ENCODE measurements around the gene ANKRD52. TPM values are rescaled to one million over a fixed set of nuclear protein-coding genes. Genes with fewer than 3 reads are reported as not detected.
A peak's percentile ranks its signal among the peaks of the same experiment; 100 is the strongest.
"Not testable (repeated sequence)": the region's sequence is repeated elsewhere in the genome, so short reads cannot be mapped to it uniquely, and the experiment has no call there.

Gene ANKRD52
- total RNA-seq, 1 donor from 2014 or later, result 12.9 TPM

DNA sequence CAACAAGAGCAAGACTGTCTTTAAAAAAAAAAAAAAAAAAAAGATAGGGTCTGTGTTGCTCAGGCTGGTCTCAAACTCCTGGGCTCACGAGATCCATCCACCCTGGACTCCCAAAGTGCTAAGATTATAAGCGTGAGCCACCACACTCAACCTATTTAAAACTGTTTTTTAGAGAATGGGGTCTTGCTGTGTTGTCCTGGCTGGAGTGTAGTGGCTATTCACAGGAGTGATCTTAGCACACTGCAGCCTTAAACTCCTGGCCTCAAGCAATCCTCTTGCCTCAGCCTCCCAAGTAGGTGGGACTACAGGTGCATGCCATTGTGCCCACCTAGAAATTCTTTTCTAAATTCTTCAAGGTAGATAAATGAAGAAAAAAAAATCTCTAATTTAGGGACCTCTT is 16.1 kb upstream of the ANKRD52 start:
- ATAC-seq, result no peak
- DNase-seq (ENCODE audit: low spot score), result no peak

DNA sequence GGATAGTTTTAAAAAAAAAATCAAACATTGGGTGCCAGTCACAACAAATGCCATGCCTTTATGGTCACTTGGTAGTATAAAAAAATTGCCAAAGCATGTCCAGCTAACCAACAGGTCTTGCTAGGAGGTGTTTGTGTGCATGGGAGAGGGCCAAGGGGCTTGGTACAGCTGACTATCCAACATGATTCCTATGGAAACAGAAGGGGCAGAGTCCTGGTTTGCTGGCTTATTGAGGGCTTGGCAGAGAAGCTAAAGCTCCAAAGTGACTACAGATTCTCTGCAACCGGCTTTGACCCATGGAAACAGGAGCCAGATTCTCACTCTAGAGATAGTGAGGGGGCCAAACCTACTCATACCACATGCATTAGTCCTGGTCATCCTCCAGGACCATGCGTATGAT is 14.3 kb upstream of the ANKRD52 start:
- ATAC-seq (peak; percentile 83), DNase-seq (ENCODE audit: low spot score) (peak; percentile 81)

DNA sequence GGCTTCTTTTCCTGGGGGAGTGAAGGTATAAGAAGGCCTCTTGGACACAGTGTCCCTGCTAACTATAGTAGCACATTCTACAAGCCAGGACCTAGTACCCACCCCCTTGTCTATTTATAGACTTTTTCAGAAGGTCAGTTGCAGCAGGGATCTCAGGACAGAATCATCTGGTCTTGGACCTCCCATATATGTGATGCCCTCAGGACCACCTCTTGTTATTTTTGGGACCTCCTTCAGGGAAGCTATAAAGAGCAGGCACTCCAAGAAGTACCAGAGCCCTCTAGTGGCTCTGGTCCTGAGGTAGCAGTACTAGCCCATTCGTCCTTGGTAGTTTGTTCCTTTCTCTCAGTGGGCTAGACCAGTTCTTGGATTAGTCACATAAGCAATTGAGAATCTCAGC is 12.8 kb upstream of the ANKRD52 start:
- ATAC-seq (no peak), DNase-seq (ENCODE audit: low spot score) (no peak)

DNA sequence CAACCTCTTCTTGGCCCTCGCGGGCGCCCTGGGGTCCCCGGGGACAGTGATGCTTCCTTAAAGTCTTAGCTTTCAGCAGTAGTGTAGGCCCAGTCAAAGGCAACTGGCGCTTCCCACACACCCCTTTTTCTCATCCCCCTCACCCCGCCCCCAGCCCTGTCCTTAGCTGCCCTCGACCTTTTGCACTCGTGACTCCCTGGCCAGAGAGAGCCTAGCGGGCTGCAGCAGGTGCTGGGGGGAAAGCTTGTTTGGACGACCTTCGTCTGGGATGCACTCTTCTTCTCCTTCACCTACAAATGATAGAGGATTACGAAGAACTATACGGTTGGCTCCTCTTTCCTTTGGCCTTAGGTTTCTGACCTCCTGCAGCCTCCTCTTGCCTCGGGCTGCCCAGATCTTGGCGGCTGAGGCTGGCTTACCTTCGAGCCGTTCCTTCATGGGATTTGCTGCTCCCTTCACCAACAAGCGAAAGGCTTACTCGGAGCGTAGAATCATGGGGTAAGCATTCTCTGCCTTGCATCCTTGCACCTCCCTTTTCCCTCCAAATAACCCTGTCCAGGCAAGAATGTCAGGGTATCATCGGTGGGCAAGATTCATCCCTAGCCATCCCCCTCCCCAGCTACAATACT is 9.4 kb upstream of the ANKRD52 start:
- peak; percentile 73 for ATAC-seq
- peak; percentile 79 for DNase-seq (ENCODE audit: low spot score)

DNA sequence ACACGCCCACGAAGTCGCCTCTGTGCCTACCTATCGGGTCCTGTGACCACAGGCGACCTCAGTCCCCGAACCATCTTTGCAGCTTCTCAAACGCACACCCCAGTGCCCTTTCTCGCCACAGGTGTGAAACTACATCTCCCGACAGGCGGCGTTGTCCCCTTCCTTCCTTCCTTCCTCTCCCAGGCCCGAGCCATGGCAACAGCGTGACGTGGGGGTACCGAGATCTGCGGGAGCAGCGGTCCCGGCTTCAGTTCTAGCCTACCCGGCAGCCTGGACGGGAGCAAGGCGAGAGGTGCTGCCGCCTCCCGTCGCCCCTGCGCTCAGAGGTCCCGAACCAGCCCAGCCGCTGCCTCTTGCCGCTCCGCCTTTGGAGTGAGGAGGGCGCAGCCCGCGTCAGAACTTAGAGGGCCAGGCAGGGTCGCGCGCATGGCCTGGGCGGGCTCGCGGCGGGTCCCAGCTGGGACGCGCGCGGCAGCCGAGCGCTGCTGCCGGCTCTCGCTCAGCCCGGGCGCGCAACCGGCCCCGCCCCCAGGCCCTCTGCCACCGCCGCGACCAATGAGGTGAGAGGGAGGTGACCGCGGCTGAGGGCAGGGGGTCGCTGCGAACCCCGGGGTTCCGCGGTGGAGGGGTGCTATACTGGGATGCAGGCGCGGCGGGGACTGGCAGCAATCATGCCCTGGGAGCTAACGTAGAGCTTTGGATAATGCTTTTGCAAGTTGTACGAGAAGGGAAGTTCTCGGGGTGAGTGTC is 8.7 kb upstream of the ANKRD52 start, which contains the start of gene COQ10A:
COQ10A (plus strand) TSS at position 250 of the 750 bp plus-strand sequence; CDS start at position 427, 177 bp downstream.
- DNase-seq (ENCODE audit: low spot score), result peak; percentile 90
- peak; percentile 91 for ATAC-seq

DNA sequence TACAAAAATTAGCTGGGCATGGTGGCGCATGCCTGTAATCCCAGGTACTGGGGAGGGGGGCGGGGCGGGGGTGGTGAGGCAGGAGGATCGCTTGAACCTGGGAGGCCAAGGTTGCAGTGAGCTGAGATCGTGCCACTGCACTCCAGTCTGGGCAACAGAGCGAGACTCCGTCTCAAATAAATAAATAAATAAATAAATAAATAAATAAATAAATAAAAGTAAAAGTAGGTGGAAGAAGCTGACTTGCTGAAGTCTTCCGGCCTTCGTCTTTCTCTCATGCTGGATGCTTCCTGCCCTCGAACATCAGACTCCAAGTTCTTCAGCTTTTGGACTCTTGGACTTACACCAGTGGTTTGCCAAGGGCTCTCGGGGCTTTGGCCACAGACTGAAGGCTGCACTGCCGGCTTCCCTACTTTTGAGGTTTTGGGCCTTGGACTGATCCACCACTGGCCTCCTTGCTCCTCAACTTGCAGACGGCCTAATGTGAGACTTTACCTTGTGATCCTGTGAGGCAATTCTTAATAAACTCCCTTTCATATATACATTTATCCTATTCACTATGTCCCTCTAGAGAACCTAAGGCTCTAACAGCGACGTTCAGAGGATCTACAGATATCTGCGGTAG is 8.0 kb upstream of the ANKRD52 start:
- DNase-seq (ENCODE audit: low spot score), result not testable (repeated sequence)
- ATAC-seq, result peak; percentile 5

DNA sequence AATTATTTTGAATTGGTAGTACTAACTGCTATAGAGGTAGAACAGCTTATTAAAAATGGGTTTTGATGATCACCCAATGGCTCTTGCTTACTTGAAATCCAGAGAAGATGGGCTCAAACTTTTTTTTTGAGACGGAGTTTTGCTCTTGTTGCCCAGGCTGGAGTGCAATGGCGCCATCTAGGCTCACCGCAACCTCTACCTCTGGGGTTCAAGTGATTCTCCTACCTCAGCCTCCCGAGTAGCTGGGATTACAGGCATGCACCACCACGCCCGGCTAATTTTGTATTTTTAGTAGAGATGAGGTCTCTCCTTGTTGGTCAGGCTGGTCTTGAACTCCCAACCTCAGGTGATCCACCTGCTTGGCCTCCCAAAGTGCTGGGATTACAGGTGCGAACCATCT is 4.8 kb upstream of the ANKRD52 start:
- not testable (repeated sequence) for DNase-seq (ENCODE audit: low spot score)

DNA sequence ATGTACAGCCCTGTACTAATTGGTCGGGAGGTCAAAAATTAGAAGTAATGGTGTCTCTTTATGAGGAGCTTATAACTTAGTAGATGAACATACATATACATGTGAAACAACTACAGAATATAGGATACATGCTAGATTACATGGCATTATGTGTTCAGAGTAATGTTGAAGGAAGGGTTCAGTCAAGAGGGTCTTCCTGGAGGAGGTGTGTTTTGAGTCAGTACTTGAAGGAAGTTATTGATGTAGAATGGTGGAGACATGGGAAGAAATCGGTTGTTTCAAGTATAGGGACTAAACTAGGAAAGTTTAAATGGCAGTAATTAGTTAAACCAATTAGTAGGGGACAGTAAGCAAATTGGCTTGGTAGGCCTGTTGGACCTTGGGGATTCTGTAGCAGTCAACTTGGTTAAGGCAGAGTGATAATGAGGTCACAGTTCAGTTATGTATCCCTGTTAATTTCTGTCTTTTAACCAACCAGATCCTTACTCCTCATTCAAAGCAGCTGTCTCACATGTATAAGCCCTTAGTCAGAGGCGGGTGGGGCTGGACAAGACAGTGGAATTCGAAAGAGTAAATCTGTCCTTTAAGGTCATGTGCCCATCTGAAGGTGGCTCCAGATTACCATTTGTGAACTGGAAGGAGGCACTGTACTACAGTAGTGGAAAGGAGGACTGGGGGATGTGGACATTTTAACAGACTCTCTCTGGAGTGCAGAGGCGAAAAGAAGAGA is 3.5 kb upstream of the ANKRD52 start:
- DNase-seq (ENCODE audit: low spot score) (no peak), ATAC-seq (no peak)

More for the DNA sequence above, 4.8 kb upstream of the ANKRD52 start:
- ATAC-seq, result not testable (repeated sequence)

DNA sequence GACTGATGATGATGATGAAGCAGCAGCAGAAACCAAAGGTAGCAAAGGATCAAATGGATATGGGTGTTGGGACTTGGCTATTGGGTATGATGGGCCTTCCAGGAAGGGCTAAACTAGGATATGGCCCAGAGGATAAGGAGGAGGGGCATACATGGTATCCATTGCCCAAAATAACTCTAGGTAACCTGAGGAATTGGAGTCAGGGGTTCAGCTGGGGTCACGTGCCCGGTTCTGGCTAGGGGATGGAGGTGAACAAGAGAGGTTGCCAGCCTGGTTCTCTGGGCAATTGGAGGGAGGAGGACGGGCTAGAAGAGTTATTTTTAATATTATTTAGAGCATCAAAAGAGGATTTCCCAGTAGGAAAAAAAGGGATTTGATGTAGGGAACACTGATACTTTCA is 2.7 kb upstream of the ANKRD52 start:
- ATAC-seq, result no peak
- no peak for DNase-seq (ENCODE audit: low spot score)

DNA sequence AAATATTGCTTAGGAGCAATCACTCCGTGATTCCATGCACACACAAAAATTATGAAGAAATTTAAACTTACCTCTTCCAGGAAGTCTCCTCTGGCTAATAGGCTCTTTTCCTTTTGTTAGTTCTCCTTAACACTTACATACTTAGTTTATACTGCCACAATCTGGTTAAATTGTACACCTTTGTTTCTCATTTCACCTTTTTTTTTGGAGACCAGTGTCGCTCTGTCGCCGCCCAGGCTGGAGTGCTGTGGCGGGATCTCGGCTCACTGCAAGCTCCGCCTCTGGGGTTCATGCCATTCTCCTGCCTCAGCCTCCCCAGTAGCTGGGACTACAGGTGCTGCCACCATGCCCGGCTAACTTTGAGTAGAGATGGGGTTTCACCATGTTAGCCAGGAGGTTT is 2.2 kb upstream of the ANKRD52 start:
- DNase-seq (ENCODE audit: low spot score) (no peak), ATAC-seq (no peak)

DNA sequence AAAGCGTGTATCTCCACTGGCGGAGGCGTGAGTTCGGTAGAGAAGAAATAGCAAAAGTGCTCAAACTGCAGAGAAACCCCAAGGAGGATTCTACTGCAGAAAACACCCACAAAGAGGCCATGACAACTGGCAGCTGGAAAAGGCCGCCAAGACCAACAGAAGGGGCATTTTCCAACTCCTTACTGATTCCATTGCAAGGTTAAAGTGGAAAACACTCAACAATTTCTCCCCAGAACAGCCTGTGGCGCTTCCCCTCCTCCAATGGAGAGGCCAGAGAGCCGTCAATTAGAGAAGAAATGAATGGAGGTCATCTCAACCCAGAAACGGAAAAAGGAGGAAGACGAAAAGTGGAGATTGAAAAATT is 618 bp upstream of the ANKRD52 start:
- no peak for ATAC-seq
- no peak for DNase-seq (ENCODE audit: low spot score)

DNA sequence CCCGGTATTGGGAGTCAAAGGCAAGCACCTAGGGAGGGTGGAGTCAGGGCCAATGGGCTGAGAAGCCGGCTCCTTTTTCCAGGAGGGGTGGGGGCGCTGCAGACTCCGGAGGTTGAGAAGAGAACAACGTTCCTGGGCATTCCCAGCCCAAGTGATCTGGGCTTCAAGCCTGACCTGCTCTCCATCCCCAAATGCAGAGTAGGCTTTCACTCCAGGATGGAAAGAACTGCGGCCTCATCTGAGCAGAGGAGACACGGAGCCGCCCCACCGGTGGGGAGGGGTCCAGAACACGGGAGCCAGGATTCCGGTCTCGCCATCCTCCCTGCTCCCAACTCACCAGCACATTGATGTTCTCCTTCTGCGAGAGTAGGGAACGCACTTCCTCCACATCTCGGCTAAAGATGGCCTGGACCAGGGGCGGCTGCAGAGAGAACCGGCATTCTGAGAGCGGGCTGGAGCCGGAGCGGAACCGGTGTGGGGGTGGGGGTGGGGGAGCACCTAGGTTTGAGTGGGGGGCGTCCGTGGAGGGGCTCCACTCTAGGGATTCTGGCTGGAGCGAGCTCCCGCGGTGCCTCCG is 605 bp downstream of the ANKRD52 start:
- no peak for DNase-seq (ENCODE audit: low spot score)

DNA sequence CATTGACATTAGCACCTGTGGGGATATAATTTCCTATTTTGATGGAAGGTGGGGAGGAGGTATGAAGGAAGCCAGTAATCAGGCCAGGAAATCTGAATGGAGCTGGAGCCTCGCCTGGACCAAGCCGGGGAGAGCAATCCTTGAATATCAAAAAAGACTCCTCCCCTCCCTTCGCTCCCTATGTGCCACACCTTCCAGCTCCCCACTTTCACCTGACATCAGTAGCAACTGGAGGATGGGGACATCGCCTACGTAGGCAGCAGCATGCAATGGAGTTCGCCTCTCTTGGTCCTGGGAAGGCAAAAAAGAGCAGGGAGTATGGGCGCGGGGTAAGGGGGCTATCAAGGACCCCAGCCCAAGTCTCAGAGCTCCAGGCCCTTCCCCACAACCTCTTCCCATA is 1.1 kb downstream of the ANKRD52 start:
- DNase-seq (ENCODE audit: low spot score) (no peak), ATAC-seq (no peak)

More for the DNA sequence above, 605 bp downstream of the ANKRD52 start:
- ATAC-seq, result peak; percentile 22

DNA sequence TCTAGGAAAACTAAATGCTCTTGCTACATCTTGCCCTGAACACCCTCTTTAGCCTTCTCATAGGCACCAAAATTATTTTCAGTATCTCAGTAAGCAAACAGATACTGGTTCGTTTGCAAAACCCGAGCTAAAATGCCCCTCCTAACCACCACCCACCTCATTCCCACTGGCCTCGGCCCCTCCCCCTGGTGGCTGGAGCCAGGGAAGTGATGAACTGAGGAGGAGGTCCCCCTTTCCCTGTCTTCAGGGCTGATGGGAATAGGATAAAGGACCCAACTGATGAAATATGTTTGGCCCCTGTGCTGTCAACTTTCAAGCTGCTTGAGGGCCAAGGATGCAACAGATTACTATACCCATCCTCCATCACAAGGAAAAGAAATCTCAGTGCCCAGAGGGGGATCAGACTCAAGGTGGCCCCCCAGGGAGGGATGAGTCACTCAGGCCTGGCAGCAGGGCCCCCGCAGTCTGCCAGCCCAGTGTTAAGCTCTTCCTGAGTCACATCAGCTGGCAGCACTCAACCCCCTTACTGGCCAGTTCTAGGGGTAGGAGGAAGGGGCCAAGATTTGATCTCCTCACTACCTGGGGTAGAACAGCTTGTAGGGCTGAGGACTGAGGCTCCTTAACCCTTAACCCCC is 1.7 kb downstream of the ANKRD52 start:
- DNase-seq (ENCODE audit: low spot score) (no peak), ATAC-seq (no peak)

DNA sequence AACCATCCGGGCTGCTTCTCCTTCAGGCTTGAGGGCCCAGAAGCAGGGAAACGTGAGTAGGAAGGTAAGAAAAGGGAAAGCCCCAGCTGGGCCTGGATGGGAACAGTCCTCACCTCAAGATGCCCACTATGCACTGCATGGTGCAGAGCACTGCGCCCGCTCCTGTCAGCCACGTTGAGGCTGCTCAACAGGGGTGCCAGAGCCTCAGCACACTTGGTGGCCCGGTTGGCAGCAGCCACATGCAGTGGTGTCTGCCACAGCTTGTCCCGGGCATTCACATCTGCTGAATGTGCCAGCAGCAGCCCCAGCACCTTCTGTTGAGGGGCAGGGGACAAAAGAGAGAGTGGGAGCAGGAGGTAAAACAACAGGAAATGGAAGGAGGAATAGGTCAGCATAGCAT is 2.5 kb downstream of the ANKRD52 start:
- DNase-seq (ENCODE audit: low spot score), result no peak

DNA sequence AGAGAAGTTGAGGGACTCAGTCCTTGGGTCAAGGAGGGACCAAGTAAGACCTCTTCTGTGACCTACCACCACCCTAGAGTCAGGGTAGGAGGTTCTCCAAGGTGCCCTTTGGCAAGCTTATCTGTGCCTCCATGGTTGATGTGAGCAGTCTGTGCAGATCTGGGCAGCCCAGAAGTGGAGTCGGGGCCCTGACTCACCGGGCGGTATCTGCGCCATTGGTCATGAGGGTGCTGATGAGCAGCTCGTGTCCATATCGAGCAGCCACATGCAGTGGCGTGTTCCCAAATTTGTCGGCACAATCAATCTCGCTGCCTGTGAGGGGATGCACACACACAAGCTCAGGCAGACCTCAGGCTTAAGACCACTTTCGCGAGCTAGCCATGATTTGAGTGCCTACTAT is 5.1 kb downstream of the ANKRD52 start:
- ATAC-seq, result no peak
- no peak for DNase-seq (ENCODE audit: low spot score)

More for the DNA sequence above, 2.5 kb downstream of the ANKRD52 start:
- ATAC-seq, result no peak

DNA sequence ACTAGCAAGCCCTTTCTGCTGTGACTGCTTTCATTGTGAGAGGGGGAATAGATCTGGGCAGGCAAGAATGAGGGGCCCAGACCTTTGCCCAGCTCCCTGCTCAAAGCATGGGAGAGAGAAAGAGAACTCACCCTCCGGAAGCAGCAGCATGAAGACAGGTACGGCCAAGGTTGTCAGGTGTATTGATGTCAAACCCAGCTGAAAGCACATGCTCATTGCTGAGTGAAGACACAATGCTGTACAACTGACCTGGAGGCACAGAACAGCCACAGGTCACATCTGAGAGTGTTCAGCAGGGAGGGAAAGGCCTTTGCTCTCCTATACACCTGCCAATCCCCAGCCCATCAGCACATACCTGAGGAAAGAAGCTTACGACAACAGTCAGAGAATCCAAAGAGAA is 5.5 kb downstream of the ANKRD52 start:
- DNase-seq (ENCODE audit: low spot score), result no peak
- ATAC-seq, result no peak

DNA sequence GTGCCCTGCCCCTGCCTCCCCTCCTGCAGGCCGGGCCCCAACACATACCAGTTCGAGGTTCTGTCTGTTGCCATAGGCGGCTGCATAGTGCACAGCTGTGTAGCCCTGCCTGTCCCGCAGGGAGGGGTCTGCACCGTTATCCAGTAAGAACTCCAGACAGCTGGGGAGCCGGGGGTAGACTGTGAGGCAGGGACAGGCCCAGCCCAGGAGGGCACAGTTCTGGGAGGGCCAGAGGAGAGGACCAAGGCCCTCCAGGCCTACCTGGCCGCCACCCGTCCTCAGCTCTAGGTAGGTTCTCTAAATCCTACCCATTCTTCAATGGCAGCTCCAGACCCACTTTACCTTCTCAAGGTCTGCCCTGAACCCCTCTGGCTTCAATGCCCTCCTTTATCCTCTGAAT is 9.5 kb downstream of the ANKRD52 start:
- no peak for DNase-seq (ENCODE audit: low spot score)
- ATAC-seq, result no peak

DNA sequence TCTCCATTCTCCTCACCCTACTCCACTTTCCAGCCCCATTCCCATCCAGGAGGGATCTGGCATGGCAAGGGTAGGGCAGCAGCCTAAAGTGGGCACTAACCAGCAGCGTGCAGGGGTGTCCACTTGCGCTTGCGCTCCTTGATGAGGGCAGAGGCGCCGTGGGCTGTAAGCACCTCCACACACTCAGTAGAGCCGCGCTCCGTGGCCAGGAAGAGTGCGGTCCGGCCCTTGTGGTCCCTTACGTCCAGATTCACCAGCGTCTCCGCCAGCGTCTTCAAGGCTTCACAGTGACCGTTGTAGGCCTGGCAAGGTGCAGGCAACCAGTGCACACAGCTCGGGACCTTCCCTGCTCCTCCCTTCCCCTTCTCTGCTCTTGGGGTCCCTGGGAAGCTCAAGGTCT is 10.3 kb downstream of the ANKRD52 start:
- no peak for ATAC-seq
- no peak for DNase-seq (ENCODE audit: low spot score)

DNA sequence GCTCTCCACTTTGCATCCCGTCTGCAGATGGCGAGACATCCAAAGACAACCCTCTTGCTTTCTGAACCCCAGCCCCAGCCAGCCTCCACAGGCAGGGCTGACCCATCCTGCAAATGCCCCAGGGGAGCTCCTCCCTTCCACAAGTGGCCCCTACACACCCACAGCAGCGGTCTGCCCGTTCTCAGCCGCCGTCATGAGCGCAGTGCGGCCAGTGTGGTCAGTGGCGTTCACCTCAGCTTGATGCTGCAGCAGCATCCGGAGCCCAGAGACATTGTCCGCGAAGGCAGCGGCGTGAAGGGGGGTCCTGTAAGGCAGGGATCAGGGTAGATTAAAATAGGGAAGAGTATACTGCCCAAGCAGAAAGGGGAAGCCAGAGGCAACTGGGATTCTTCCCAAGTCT is 13.7 kb downstream of the ANKRD52 start:
- no peak for DNase-seq (ENCODE audit: low spot score)
- ATAC-seq, result no peak

All from left lobe of liver (tissue), 2 donors.